ENCODE data around the gene GNG4. TPM values are rescaled to one million over a fixed set of nuclear protein-coding genes. Genes with fewer than 3 reads are reported as not detected.

The GNG4 gene
- total and polyA plus RNA-seq, 2 donors (not counting 3 experiments of a cell fraction or from before 2014, with no cell fraction given) = 0.10 TPM; not detected in 1

- FAIRE-seq = no peak
- no peak overlapping the region for H3K4me3 ChIP-seq (replicated peaks in 1 of 3; ENCODE audit: insufficient read depth in 1 of 3, low read depth in 1 of 3, low read length in 3 of 3)
- no peaks in the 10 kb centered on the region for H3K4me1 ChIP-seq (ENCODE audit: control insufficient read depth, extremely low read depth, insufficient read depth, low read length)
- H4K20me1 ChIP-seq (replicated peaks; ENCODE audit: control insufficient read depth, extremely low read depth, insufficient read depth, low read length) = no peaks in the 10 kb centered on the region
- no peaks in the 10 kb centered on the region for H3K27me3 ChIP-seq (ENCODE audit: control insufficient read depth in 2 of 2, insufficient read depth in 2 of 2, low read length in 2 of 2)
- ChIA-PET POLR2A (no interaction called here), CTCF (no interaction called here)
- DNase-seq (ENCODE audit: low read depth, low spot score) = no peak
- no peak overlapping the region for H3K27ac ChIP-seq (ENCODE audit: insufficient read depth, low read depth, low read length)
- intact Hi-C loops (cut with micrococcal nuclease) (no loop called here), dilution Hi-C loops (cut with MboI; ENCODE audit: extremely low pct_ligation_motif_present, low sequenced_read_pairs) (no loop called here)
- TF ChIP-seq POLR2A (IDR thresholded peaks at IDR 0.05; ENCODE audit: low read depth, low read length) = no peak
- TF ChIP-seq EZH2 (IDR thresholded peaks at IDR 0.05; ENCODE audit: borderline replicate concordance, low read depth, low read length, severe bottlenecking) = no peak
- TF ChIP-seq CTCF (IDR thresholded peaks at IDR 0.05; ENCODE audit: extremely low read depth in 1 of 2, insufficient read depth in 1 of 2, low read depth in 1 of 2, low read length in 2 of 2) = no peak
- TF ChIP-seq MAX (IDR thresholded peaks at IDR 0.05; ENCODE audit: insufficient read depth, insufficient read length) = no peak
- no peak for TF ChIP-seq JUN (IDR thresholded peaks at IDR 0.05; ENCODE audit: borderline replicate concordance, insufficient read depth, insufficient read length, low read depth)
- TF ChIP-seq GATA2 (IDR thresholded peaks at IDR 0.05; ENCODE audit: insufficient read depth, insufficient read length, low read depth, low read length) = no peak
- no peaks in the 10 kb centered on the region for H3K9me1 ChIP-seq (replicated peaks; ENCODE audit: control insufficient read depth, extremely low read depth, insufficient read depth, low read length)
- H3K79me2 ChIP-seq (ENCODE audit: control insufficient read depth, insufficient read depth, low read length) = no peaks in the 10 kb centered on the region
- H2AFZ ChIP-seq (ENCODE audit: low read depth, low read length) = no peak overlapping the region
- no TSS peak for BruUV-seq (replicated peaks)
- H3K9me3 ChIP-seq (replicated peaks; ENCODE audit: control insufficient read depth, insufficient read depth, low read length) = no peaks in the 10 kb centered on the region
- no peak overlapping the region for H3K4me2 ChIP-seq (ENCODE audit: insufficient read depth, low read length)
- H3K36me3 ChIP-seq (ENCODE audit: control insufficient read depth in 2 of 2, extremely low read depth in 1 of 2, insufficient read depth in 2 of 2, low read length in 2 of 2) = no peaks in the 10 kb centered on the region
- no peak overlapping the region for H3K9ac ChIP-seq (replicated peaks; ENCODE audit: extremely low read depth, insufficient read depth, low read length)
Observed at GRCh38 chr1:235663628-235664027, 14.0 kb upstream of the GNG4 start.

- H3K27ac ChIP-seq (ENCODE audit: insufficient read depth, low read depth, low read length) = no peak overlapping the region
- H3K4me1 ChIP-seq (ENCODE audit: control insufficient read depth, extremely low read depth, insufficient read depth, low read length) = no peaks in the 10 kb centered on the region
- BruUV-seq (replicated peaks) = no TSS peak
- no peak for TF ChIP-seq EZH2 (IDR thresholded peaks at IDR 0.05; ENCODE audit: borderline replicate concordance, low read depth, low read length, severe bottlenecking)
- no peak for TF ChIP-seq MYC (IDR thresholded peaks at IDR 0.05; ENCODE audit: low read depth, low read length)
- no peak for TF ChIP-seq FOS (IDR thresholded peaks at IDR 0.05; ENCODE audit: borderline replicate concordance, insufficient read depth, low read length)
- no peak for TF ChIP-seq POLR2AphosphoS5 (IDR thresholded peaks at IDR 0.05; ENCODE audit: insufficient read depth, low read depth, low read length)
- TF ChIP-seq GATA2 (IDR thresholded peaks at IDR 0.05; ENCODE audit: insufficient read depth, insufficient read length, low read depth, low read length) = no peak
- TF ChIP-seq JUN (IDR thresholded peaks at IDR 0.05; ENCODE audit: borderline replicate concordance, insufficient read depth, insufficient read length, low read depth) = no peak
- H3K9me3 ChIP-seq (replicated peaks; ENCODE audit: control insufficient read depth, insufficient read depth, low read length) = no peaks in the 10 kb centered on the region
- ChIA-PET CTCF (no interaction called here), POLR2A (no interaction called here)
- no peak overlapping the region for H2AFZ ChIP-seq (ENCODE audit: low read depth, low read length)
- no peaks in the 10 kb centered on the region for H3K27me3 ChIP-seq (ENCODE audit: control insufficient read depth in 2 of 2, insufficient read depth in 2 of 2, low read length in 2 of 2)
- H3K9me1 ChIP-seq (replicated peaks; ENCODE audit: control insufficient read depth, extremely low read depth, insufficient read depth, low read length) = no peaks in the 10 kb centered on the region
- no peak overlapping the region for H3K4me3 ChIP-seq (replicated peaks in 1 of 3; ENCODE audit: insufficient read depth in 1 of 3, low read depth in 1 of 3, low read length in 3 of 3)
- FAIRE-seq (no peak), DNase-seq (ENCODE audit: low read depth, low spot score) (no peak)
- H3K79me2 ChIP-seq (ENCODE audit: control insufficient read depth, insufficient read depth, low read length) = no peaks in the 10 kb centered on the region
- H4K20me1 ChIP-seq (replicated peaks; ENCODE audit: control insufficient read depth, extremely low read depth, insufficient read depth, low read length) = no peaks in the 10 kb centered on the region
- intact Hi-C loops (cut with micrococcal nuclease) = no loop called here
- no peaks in the 10 kb centered on the region for H3K36me3 ChIP-seq (ENCODE audit: control insufficient read depth in 2 of 2, extremely low read depth in 1 of 2, insufficient read depth in 2 of 2, low read length in 2 of 2)
- no peak overlapping the region for H3K9ac ChIP-seq (replicated peaks; ENCODE audit: extremely low read depth, insufficient read depth, low read length)
- no peak overlapping the region for H3K4me2 ChIP-seq (ENCODE audit: insufficient read depth, low read length)
- dilution Hi-C loops (cut with MboI; ENCODE audit: extremely low pct_ligation_motif_present, low sequenced_read_pairs) = no loop called here
Observed at GRCh38 chr1:235661568-235661967, 12.0 kb upstream of the GNG4 start.

All from endothelial cell of umbilical vein (primary cell).